GM12873 (cell line): ENCODE measurements around the gene TPM3.
A peak's percentile ranks its signal among the peaks of the same experiment; 100 is the strongest.

Source experiments
- CTCF ChIP-seq: IDR thresholded peaks from 2 replicates; pipeline ENCODE4 v1.5.1; 2012; ENCODE audit warnings: low read depth, mild to moderate bottlenecking, moderate library complexity, low read length, control low read depth; ENCODE audit not compliant: insufficient read depth; ENCODE audit errors: missing control alignments

TPM3 gene

GRCh38 chr1:154182344-154183045 lies 9.4 kb downstream of the TPM3 start:
- peak; percentile 11 for TF ChIP-seq CTCF

- no peak for TF ChIP-seq CTCF
These were observed 10.0 kb downstream of the TPM3 start for GRCh38 chr1:154181944-154182343.

- TF ChIP-seq CTCF, result no peak
These were observed 11.8 kb downstream of the TPM3 start for GRCh38 chr1:154179946-154180687.

- TF ChIP-seq CTCF, result no peak
These were observed 12.7 kb downstream of the TPM3 start for GRCh38 chr1:154178911-154179811.

- no peak for TF ChIP-seq CTCF
These were observed 13.9 kb downstream of the TPM3 start for GRCh38 chr1:154178013-154178412.

- TF ChIP-seq CTCF, result no peak
These were observed 15.6 kb downstream of the TPM3 start for GRCh38 chr1:154176337-154176736.

- no peak for TF ChIP-seq CTCF
These were observed 17.2 kb downstream of the TPM3 start for GRCh38 chr1:154174654-154175053.
